PC-3 (cell line): Measurements from ENCODE around the gene AP4B1. TPM values are rescaled to one million over a fixed set of nuclear protein-coding genes. Genes with fewer than 3 reads are reported as not detected.

Experiments
- ATAC-seq: fragments of 200-7000 bp; cut with Tn5 transposase; 2 replicates; pipeline ENCODE4 v1.9.1; 2020; ENCODE audit warnings: mild to moderate bottlenecking, moderate library complexity
- BruUV-seq: library from RNA; stranded (reverse); fragments of 400-500 nt; replicated peaks from 2 replicates; lab custom pipeline; 2021; lab: Mats Ljungman, UMichigan
- CTCF ChIA-PET: fragments of 300-600 bp; sonication (Branson Sonifier 250); formaldehyde crosslinking; loops from one replicate; lab custom pipeline; 2022; ENCODE audit warnings: antibody characterized with exemption; lab: Charles Lee
- POLR2A ChIA-PET: fragments of 300-600 bp; sonication (Branson Sonifier 250); formaldehyde crosslinking; loops from one replicate; lab custom pipeline; 2022; ENCODE audit warnings: antibody characterized with exemption; ENCODE audit not compliant: unreplicated experiment; lab: Charles Lee
- DNase-seq: peaks from one replicate; pipeline ENCODE4 v3.0.0-alpha.2; 2015
- H2AFZ ChIP-seq: fragments of 300-600 bp; sonication (generic); 2 replicates; pipeline ENCODE4 v1.6.0; 2016; ENCODE audit warnings: antibody characterized with exemption, low read length
- H3F3A ChIP-seq: fragments of 300-600 bp; sonication (generic); one replicate; pipeline ENCODE4 v1.6.0; 2017; ENCODE audit warnings: antibody characterized with exemption, low read length, control low read depth, mild to moderate bottlenecking; ENCODE audit not compliant: unreplicated experiment
- H3K27ac ChIP-seq: fragments of 300-600 bp; sonication (generic); 2 replicates; pipeline ENCODE4 v1.5.1; 2016; ENCODE audit warnings: mild to moderate bottlenecking, low read length
- H3K27me3 ChIP-seq: fragments of 300-600 bp; sonication (generic); 2 replicates; pipeline ENCODE4 v1.6.1; 2016; ENCODE audit warnings: low read length, mixed read lengths
- H3K36me3 ChIP-seq: fragments of 300-600 bp; sonication (generic); 2 replicates; pipeline ENCODE4 v1.6.1; 2016; ENCODE audit warnings: low read depth, mixed run types, low read length, mixed read lengths
- H3K4me1 ChIP-seq: fragments of 300-600 bp; sonication (generic); 2 replicates; pipeline ENCODE4 v1.5.1; 2016; ENCODE audit warnings: low read length; ENCODE audit not compliant: insufficient read depth
- H3K4me2 ChIP-seq: fragments of 300-600 bp; sonication (generic); 2 replicates; pipeline ENCODE4 v1.6.0; 2016; ENCODE audit warnings: low read length
- H3K4me3 ChIP-seq: fragments of 300-600 bp; sonication (generic); 2 replicates; pipeline ENCODE4 v1.5.1; 2016; ENCODE audit warnings: mild to moderate bottlenecking, low read length, mixed read lengths
- H3K79me2 ChIP-seq: fragments of 300-600 bp; sonication (generic); 2 replicates; pipeline ENCODE4 v1.6.1; 2017; ENCODE audit warnings: low read length, mixed read lengths
- H3K9ac ChIP-seq: fragments of 300-600 bp; sonication (generic); 2 replicates; pipeline ENCODE4 v1.6.0; 2016; ENCODE audit warnings: mild to moderate bottlenecking, low read length
- H3K9me2 ChIP-seq: fragments of 300-600 bp; sonication (generic); replicated peaks from 2 replicates; pipeline ENCODE4 v1.6.1; 2016; ENCODE audit warnings: mixed run types, low read length, mixed read lengths
- H3K9me3 ChIP-seq: fragments of 300-600 bp; sonication (generic); 2 replicates; pipeline ENCODE4 v1.6.1; 2016; ENCODE audit warnings: low read length, mixed read lengths
- H4K20me1 ChIP-seq: fragments of 300-600 bp; sonication (generic); 2 replicates; pipeline ENCODE4 v1.6.1; 2016; ENCODE audit warnings: low read length, mixed read lengths
- CTCF ChIP-seq: fragments of 300-600 bp; sonication (generic); conservative IDR thresholded peaks from 2 replicates; pipeline ENCODE4 v1.5.1; 2017; ENCODE audit warnings: antibody characterized with exemption, low read depth, mild to moderate bottlenecking, low read length
- EZH2 ChIP-seq: fragments of 300-600 bp; sonication (generic); IDR thresholded peaks from one replicate; pipeline ENCODE4 v1.6.1; 2017; ENCODE audit warnings: antibody characterized with exemption, mild to moderate bottlenecking, low read length; ENCODE audit not compliant: unreplicated experiment
- EZH2phosphoT487 ChIP-seq: fragments of 300-600 bp; sonication (generic); IDR thresholded peaks from 2 replicates; pipeline ENCODE4 v1.6.1; 2018; ENCODE audit warnings: mild to moderate bottlenecking, antibody characterized with exemption, low read length, borderline replicate concordance
- intact Hi-C: fragments of 100-400 bp; cut with micrococcal nuclease; formaldehyde crosslinking; loops from 2 replicates; pipeline ENCODE4 v1.9.0; 2023
- total RNA-seq: library from RNA; depleted of rRNA; stranded (reverse); fragments of >200 nt; gene quantifications from 2 replicates; pipeline ENCODE4 v1.2.3, GENCODE V29; 2014

The AP4B1 gene
- total RNA-seq, 1 experiment from 2014 or later: 15.5 TPM

- ChIA-PET CTCF (no interaction called here), POLR2A (no interaction called here)
- H3K4me1 ChIP-seq: no peaks in the 10 kb centered on the region
- no peaks in the 10 kb centered on the region for H3F3A ChIP-seq
- DNase-seq (no peak), ATAC-seq (no peak)
- H4K20me1 ChIP-seq: no peaks in the 10 kb centered on the region
- H3K27me3 ChIP-seq: no peaks in the 10 kb centered on the region
- peaks cover 53% of the 10 kb centered on the region for H3K79me2 ChIP-seq
- no TSS peak for BruUV-seq
- no peak for TF ChIP-seq EZH2
- TF ChIP-seq CTCF: no peak
- TF ChIP-seq EZH2phosphoT487: no peak
- H3K4me3 ChIP-seq: no peak overlapping the region
- H2AFZ ChIP-seq: no peak overlapping the region
- intact Hi-C loops: no loop called here
- no peak overlapping the region for H3K27ac ChIP-seq
- no peaks in the 10 kb centered on the region for H3K9me2 ChIP-seq
- H3K4me2 ChIP-seq: no peak overlapping the region
- H3K9ac ChIP-seq: no peak overlapping the region
- no peaks in the 10 kb centered on the region for H3K9me3 ChIP-seq
- peaks cover 22% of the 10 kb centered on the region for H3K36me3 ChIP-seq
These were observed 40.7 kb upstream of the AP4B1 start for GRCh38 chr1:113945329-113945728.

DNA sequence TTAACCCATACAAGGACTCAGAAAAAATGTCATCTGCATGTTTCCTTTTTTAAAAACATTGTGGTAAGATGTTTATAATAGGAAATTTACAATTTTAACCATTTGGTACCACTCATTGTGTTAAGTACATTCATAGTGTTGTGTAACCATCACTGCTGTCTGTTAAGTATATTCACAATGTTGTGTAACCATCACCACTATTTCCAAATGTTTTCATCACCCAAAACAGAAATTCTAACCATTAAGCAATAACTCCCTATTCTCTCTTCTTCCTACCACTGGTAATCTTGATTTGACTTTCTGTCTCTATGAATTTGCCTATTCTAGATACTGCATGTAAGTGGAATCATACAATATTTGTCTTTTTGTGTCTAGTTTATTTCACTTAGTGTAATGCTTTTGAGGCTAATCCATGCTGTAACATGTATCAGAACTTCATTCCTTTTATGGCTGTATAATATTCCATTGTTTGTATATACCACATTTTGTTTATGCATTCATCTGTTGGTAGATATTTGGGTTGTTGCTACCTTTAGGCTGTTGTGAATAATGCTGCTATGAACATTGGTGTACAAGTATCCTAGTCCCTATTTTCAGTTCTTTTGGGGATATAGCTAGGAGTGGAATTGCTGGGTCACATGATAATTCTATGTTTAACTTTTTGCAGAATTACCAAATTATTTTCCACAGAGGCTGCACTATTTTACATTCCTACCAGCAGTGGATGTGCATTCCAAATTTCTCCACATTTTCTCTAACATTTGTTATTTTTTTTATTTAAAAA, 38.6 kb upstream of the AP4B1 start:
- H2AFZ ChIP-seq: no peak overlapping the region
- peaks cover 56% of the 10 kb centered on the region for H3K79me2 ChIP-seq
- intact Hi-C loops: no loop called here
- ATAC-seq: no peak
- no peaks in the 10 kb centered on the region for H3K9me2 ChIP-seq
- ChIA-PET CTCF (no interaction called here), POLR2A (no interaction called here)
- H3F3A ChIP-seq: no peaks in the 10 kb centered on the region
- BruUV-seq: no TSS peak
- TF ChIP-seq CTCF (no peak), EZH2phosphoT487 (no peak), EZH2 (no peak)
- H3K4me2 ChIP-seq: no peak overlapping the region
- peaks cover 23% of the 10 kb centered on the region for H3K36me3 ChIP-seq
- H3K9ac ChIP-seq: no peak overlapping the region
- 0 out of 2 replicates have a peak, but pooled peaks cover 10% of the 10 kb centered on the region for H4K20me1 ChIP-seq
- no peaks in the 10 kb centered on the region for H3K9me3 ChIP-seq
- H3K4me1 ChIP-seq: peaks cover 6% of the 10 kb centered on the region; the same call in 1 of the 2 replicates
- no peaks in the 10 kb centered on the region for H3K27me3 ChIP-seq
- no peak overlapping the region for H3K27ac ChIP-seq
- DNase-seq: no peak
- H3K4me3 ChIP-seq: no peak overlapping the region

- peaks cover 8% of the 10 kb centered on the region for H3K4me1 ChIP-seq
- H3K4me2 ChIP-seq: no peak overlapping the region
- no peaks in the 10 kb centered on the region for H3K27me3 ChIP-seq
- peaks cover 13% of the 10 kb centered on the region; the same call in 1 of the 2 replicates for H4K20me1 ChIP-seq
- H3K9ac ChIP-seq: no peak overlapping the region
- H3K4me3 ChIP-seq: no peak overlapping the region
- intact Hi-C loops: no loop called here
- peaks cover 23% of the 10 kb centered on the region for H3K36me3 ChIP-seq
- TF ChIP-seq CTCF: no peak
- TF ChIP-seq EZH2: no peak
- no peak for TF ChIP-seq EZH2phosphoT487
- ChIA-PET CTCF (no interaction called here), POLR2A (no interaction called here)
- H3K79me2 ChIP-seq: peaks cover 61% of the 10 kb centered on the region
- no peak overlapping the region for H3K27ac ChIP-seq
- no peak overlapping the region for H2AFZ ChIP-seq
- ATAC-seq: no peak
- H3F3A ChIP-seq: no peaks in the 10 kb centered on the region
- H3K9me3 ChIP-seq: no peaks in the 10 kb centered on the region
- H3K9me2 ChIP-seq: no peaks in the 10 kb centered on the region
- BruUV-seq: no TSS peak
- no peak for DNase-seq
These were observed 37.9 kb upstream of the AP4B1 start for GRCh38 chr1:113942527-113942926.
